Measurements from ENCODE around the gene SNX22. TPM values are rescaled to one million over a fixed set of nuclear protein-coding genes. Genes with fewer than 3 reads are reported as not detected.

SNX22 gene
- total RNA-seq, 6 experiments from 2014 or later, result 0.07 to 0.21 (median 0.14) TPM; not detected in 2

GRCh38 chr15:64205202-64205601 is 53.7 kb downstream of the SNX22 start:
- no peaks in the 10 kb centered on the region; the same call in 1 of the 2 replicates for H3K27me3 Mint-ChIP-seq (ENCODE audit: insufficient read depth)
- no peaks in the 10 kb centered on the region for H3K9me3 Mint-ChIP-seq
- TF ChIP-seq CTCF (IDR thresholded peaks at IDR 0.05), result no peak
- H3K4me3 Mint-ChIP-seq, result no peak overlapping the region
- H3K36me3 Mint-ChIP-seq (ENCODE audit: low read depth), result peaks cover 8% of the 10 kb centered on the region
- DNase-seq, result no peak
- no peak overlapping the region for H3K27ac Mint-ChIP-seq
- H3K4me1 Mint-ChIP-seq (ENCODE audit: low read depth), result peaks cover 6% of the 10 kb centered on the region; the same call in 1 of the 2 replicates

Other genes starting within 250 kb of the SNX22 start
- gene DAPK2, start 105.2 kb upstream of the SNX22 start, total RNA-seq (2021; fragmentation: NEBNext Ultra II Directional; extraction: Animal tissue kit (Norgen Biotek cat#: 25700)), result 1 to 10 TPM; 2.1 to 5.7 (median 5.1) TPM
- 10 to 100 TPM; 46.5 to 61.1 (median 53.2) TPM for gene CIAO2A, start 57.9 kb upstream of the SNX22 start, total RNA-seq (2021; fragmentation: NEBNext Ultra II Directional; extraction: Animal tissue kit (Norgen Biotek cat#: 25700))
- gene SNX1, start 55.7 kb upstream of the SNX22 start, total RNA-seq (2021; fragmentation: NEBNext Ultra II Directional; extraction: Animal tissue kit (Norgen Biotek cat#: 25700)), result 100 to 1,000 TPM in 1 of 6 experiments, 10 to 100 TPM in 5; 87.4 to 102 (median 96.1) TPM
- gene PPIB, start 11.3 kb downstream of the SNX22 start, total RNA-seq (2021; fragmentation: NEBNext Ultra II Directional; extraction: Animal tissue kit (Norgen Biotek cat#: 25700)), result 1,000 to 10,000 TPM; 1,000 to 1,254 (median 1,048) TPM
- 10 to 100 TPM; 16.4 to 20.5 (median 18.6) TPM for gene CSNK1G1, start 204.4 kb downstream of the SNX22 start, total RNA-seq (2021; fragmentation: NEBNext Ultra II Directional; extraction: Animal tissue kit (Norgen Biotek cat#: 25700))
- gene PCLAF, start 229.7 kb downstream of the SNX22 start, total RNA-seq (2021; fragmentation: NEBNext Ultra II Directional; extraction: Animal tissue kit (Norgen Biotek cat#: 25700)), result 10 to 100 TPM; 23.8 to 67.2 (median 55.5) TPM
- 10 to 100 TPM; 20.7 to 31.5 (median 29.3) TPM for gene TRIP4, start 236.1 kb downstream of the SNX22 start, total RNA-seq (2021; fragmentation: NEBNext Ultra II Directional; extraction: Animal tissue kit (Norgen Biotek cat#: 25700))